HG03432 (cell line): ENCODE data around the gene GPD2.
A peak's percentile ranks its signal among the peaks of the same experiment; 100 is the strongest.
"Not testable (repeated sequence)": the region's sequence is repeated elsewhere in the genome, so short reads cannot be mapped to it uniquely, and the experiment has no call there.

Source experiments
- ATAC-seq: cut with Tn5 transposase; IDR thresholded peaks from one replicate; pipeline ENCODE4 v1.9.1; 2021; ENCODE audit warnings: mild to moderate bottlenecking, moderate library complexity; ENCODE audit not compliant: unreplicated experiment

The GPD2 gene

DNA sequence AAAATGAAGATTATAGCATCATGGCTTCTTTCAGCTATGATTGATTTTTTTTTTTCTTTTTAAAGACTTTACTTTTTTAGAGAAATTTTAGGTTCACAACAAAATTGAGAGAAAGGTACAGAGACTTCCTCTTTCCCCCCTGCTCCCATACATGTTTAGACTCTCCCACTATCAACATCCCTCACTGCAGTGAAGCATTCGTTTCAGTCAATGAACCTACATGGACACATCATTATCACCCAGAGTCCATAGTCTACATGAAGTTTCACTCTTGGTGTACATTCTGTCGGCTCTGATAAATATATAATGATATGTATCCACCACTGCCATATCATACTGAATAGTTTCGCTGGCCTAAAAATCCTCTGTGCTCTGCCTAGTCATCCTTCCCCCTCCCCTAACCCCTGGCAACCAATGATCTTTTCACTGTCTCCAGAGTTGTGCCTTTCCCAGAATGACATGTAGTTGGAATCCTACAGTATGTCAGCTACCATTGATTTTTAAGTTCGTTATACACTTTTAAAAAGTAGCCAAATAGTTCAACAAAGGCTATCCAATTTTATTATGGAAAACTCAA, 86.8 kb downstream of the GPD2 start:
- ATAC-seq: no peak

DNA sequence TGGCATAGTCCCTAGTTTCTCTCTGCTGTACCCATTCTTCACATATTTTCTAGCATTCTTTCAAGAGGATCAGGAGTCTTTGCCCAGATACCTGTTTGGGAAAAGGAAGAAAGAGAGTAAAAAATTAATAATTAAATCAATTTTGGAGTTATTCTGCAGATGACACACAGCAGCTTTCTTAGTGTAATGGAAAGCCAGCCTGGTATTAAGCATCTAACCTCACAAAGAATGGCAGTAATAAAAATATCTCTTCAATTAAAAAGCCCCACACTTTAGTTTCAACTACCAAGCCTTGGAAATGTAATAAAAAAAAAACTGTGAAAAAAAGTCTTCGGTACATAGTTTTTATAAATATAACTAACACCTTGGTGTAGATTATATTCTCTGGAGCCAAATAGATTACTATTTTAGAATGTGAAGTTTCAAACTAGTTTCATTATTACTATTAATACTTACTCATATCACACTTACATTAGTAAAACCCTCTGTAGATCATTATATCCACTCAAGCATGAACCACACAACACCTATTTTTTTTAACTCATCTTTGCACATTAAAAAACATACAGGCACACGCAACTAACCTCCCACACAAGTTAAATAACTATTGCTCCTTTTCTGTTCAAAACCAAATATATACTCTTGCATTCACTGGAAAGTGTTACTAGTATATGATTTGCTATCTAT, 90.9 kb downstream of the GPD2 start:
- peak; percentile 97 for ATAC-seq

- not testable (repeated sequence) for ATAC-seq
Measured at GRCh38 chr2:156528583-156528982, 92.4 kb downstream of the GPD2 start.

GRCh38 chr2:156532989-156533388, 96.8 kb downstream of the GPD2 start:
- peak; percentile 67 for ATAC-seq

DNA sequence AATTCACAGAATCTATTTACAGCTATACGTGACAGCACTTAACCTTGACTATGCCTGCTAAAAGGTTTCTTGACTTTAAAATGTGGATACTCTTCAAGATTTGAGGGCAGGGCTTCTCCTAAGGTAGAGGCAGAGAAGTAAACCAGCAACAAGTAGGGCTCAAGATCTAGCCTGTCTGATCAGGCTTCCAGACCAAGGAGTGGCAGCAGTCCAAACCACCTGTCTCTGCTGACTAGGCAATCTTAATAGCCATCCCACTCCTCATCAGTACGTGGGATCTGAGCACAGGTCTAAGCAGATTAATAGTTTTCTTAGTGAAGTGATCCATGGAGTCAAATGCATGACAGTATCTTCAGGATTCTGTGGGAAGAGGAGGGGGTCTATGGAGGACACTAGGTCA, 100.4 kb downstream of the GPD2 start:
- ATAC-seq: no peak

DNA sequence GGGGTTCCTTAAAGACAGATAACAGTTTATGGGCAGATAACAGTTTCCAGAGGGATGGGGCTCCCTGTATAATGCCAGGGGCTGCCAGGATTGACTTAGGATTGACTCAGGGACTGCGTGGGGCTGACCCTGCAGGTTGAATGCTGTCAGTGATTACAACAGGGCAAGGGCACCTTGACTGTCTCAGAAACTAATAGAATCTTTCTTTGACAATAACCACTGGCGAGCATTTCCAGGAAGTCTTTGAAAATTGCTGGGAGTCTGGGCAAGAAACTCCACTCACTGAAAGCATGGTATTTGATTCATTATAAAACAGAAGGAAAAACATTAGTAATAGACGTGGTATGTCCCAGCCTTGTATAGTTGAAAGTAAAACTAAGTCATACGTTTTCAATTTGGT, 101.0 kb downstream of the GPD2 start:
- no peak for ATAC-seq

DNA sequence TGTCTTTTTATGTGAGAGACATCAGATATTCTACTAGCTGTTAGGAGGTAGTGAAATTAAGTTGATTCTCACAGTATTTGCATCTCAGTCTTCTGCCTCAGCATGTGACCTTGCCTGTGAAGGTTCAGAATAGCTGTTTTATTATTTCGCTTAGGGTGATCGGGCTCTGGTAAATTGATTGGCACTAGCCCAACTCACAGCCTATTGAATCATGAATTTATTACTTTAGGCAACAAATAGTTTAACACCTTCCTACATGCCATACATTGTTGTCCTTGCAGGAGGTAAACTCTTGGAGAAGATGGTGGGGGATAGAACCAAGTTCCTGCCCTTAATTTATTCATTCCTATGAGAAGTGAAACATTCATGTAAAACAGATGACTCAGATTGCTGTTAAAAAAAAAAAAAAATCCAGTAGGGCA, 101.9 kb downstream of the GPD2 start:
- peak; percentile 77 for ATAC-seq

GRCh38 chr2:156539086-156539860, 103.1 kb downstream of the GPD2 start:
- no peak for ATAC-seq

DNA sequence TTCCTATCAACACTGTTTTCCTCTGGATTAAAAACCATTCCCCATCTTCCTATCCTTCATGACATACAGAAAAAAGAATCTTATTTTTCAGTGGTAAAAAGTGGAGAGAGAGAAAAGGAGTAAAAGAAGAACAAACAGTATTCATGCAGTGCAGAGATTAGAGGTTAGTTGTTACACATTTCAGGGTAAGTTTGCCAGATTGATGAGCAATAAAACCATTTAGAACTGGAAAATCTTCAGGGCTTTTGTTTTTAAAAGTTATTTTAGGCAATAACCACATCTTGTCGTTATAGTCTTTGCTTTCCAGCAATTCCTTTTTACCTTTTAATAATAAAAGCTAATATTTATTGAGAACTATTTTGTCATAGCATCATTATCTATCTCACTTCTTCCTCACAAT, 104.5 kb downstream of the GPD2 start:
- ATAC-seq: no peak

DNA sequence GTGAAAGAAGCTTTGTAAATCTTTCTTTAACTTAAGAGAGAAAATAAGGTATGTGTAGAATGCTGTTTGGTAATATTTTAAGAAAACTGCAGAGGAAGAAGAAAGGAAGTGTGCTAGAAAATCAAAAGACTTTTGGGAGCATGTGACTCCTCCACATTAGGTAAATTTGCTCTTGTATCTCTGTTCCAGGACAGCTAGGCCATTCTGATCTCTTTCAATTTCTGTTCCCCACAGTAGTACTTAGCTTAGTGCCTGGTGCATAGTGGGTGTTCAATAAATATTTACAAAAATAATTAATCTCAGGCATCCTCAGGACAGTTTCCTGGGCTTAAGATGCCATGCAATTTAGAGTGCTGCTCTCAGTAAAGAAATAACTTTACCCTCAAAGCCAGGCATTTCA, 105.0 kb downstream of the GPD2 start:
- peak; percentile 27 for ATAC-seq

GRCh38 chr2:156541706-156542105, 105.5 kb downstream of the GPD2 start:
- no peak for ATAC-seq

DNA sequence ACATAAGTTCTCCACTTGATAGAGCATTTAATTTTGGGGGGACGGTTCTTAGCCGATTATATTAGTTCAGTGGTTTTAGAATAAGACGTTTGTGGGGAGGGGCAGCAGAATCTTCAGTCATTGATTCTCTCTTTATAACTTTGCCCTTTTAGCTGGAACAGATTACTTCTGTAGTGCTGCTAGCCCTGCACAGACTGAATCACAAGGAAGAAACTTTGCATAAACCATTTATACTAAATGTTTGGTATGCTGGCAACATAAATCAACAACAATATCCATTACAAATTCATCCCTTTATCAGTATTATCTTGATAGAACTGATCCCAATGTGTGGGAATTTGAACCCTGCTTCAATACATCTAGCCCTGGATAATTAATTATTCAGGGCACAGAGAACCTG, 112.2 kb downstream of the GPD2 start:
- no peak for ATAC-seq

GRCh38 chr2:156553714-156554442, 117.7 kb downstream of the GPD2 start:
- peak; percentile 76 for ATAC-seq

GRCh38 chr2:156561326-156561725, 125.1 kb downstream of the GPD2 start:
- ATAC-seq: no peak

- no peak for ATAC-seq
Measured at GRCh38 chr2:156562124-156562523, 125.9 kb downstream of the GPD2 start.

- no peak for ATAC-seq
Measured at GRCh38 chr2:156563994-156564753, 128.0 kb downstream of the GPD2 start.

GRCh38 chr2:156565066-156565710, 129.0 kb downstream of the GPD2 start:
- no peak for ATAC-seq

DNA sequence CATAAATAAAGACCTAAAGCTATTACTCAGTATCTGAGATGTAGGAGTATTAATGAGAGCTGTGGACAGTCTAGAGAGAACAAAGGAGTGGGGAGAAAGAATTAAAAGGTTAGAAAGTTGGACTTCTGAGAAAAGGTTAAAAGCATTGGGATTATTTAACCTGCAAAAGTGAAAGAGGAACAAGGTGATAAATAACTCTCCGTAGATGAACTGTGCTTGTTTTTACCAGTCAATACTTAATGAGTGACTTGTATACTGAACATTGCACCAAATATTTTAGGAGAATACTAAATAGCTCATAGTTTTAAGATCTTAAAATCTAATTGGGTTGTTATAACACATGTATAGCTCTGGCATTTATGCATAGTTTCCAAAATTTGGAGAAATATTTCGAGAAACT, 137.5 kb downstream of the GPD2 start:
- peak; percentile 71 for ATAC-seq

- ATAC-seq: peak; percentile 34
Measured at GRCh38 chr2:156574112-156574511, 137.9 kb downstream of the GPD2 start.

DNA sequence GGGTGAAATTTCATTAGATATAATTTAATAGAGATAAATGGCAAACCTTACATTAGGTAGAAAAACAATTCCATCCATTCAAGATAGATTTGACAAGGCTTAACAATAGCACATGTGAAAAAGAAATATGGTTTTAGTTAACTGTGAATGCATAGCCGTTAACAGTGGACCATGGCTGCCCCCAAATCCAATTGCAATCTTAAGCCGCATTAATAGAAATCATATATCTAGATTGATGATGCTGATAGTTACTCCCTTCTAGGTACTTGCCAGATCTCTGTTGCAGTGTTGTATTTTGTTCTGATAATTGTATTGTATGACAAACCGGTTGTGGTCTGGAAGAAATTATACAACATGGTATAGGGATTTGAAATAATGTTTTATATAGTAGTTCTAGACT, 139.8 kb downstream of the GPD2 start:
- no peak for ATAC-seq
